Keratinocyte (primary cell): ENCODE data around the gene ACSS2.

ENCODE experiments used
- CTCF ChIP-seq, 3 experiments: IDR thresholded peaks in 1 of 3; conservative IDR thresholded peaks in 1 of 3; optimal IDR thresholded peaks in 1 of 3; 2 replicates in 2 of 3; 3 replicates in 1 of 3; pipeline versions ENCODE3 to v1.5.1; 2011; ENCODE audit warnings: low read length in 3 of 3, mild to moderate bottlenecking in 3 of 3, moderate library complexity in 2 of 3, control low read depth in 1 of 3, inconsistent platforms in 1 of 3; ENCODE audit not compliant: insufficient read depth in 2 of 3; ENCODE audit errors: extremely low read depth in 1 of 3
- EZH2 ChIP-seq: IDR thresholded peaks from one replicate; pipeline ENCODE4 v1.6.1; 2012; ENCODE audit warnings: inconsistent platforms, mild to moderate bottlenecking, low read length, moderate library complexity

GRCh38 chr20:34964486-34964885 lies 88.1 kb downstream of the ACSS2 start:
- TF ChIP-seq CTCF (optimal IDR thresholded peaks at IDR 0.05 in 1 of 3, IDR thresholded peaks at IDR 0.05 in 1 of 3, conservative IDR thresholded peaks at IDR 0.05 in 1 of 3; ENCODE audit: extremely low read depth in 1 of 3, insufficient read depth in 2 of 3, low read length in 3 of 3) (no peak), EZH2 (no peak)
